NOMO-1 treated with DMSO at 0.1 percent for 48 hours (cell line): Measurements from ENCODE around the gene RAE1.

Source experiments
- DNase-seq: peaks from one replicate; lab custom pipeline; 2025; ENCODE audit not compliant: unreplicated experiment; lab: John Stamatoyannopoulos, UW

Gene RAE1

GRCh38 chr20:57371363-57371762, 20.3 kb downstream of the RAE1 start:
- no peak for DNase-seq

GRCh38 chr20:57372157-57372556, 21.1 kb downstream of the RAE1 start:
- no peak for DNase-seq

DNA sequence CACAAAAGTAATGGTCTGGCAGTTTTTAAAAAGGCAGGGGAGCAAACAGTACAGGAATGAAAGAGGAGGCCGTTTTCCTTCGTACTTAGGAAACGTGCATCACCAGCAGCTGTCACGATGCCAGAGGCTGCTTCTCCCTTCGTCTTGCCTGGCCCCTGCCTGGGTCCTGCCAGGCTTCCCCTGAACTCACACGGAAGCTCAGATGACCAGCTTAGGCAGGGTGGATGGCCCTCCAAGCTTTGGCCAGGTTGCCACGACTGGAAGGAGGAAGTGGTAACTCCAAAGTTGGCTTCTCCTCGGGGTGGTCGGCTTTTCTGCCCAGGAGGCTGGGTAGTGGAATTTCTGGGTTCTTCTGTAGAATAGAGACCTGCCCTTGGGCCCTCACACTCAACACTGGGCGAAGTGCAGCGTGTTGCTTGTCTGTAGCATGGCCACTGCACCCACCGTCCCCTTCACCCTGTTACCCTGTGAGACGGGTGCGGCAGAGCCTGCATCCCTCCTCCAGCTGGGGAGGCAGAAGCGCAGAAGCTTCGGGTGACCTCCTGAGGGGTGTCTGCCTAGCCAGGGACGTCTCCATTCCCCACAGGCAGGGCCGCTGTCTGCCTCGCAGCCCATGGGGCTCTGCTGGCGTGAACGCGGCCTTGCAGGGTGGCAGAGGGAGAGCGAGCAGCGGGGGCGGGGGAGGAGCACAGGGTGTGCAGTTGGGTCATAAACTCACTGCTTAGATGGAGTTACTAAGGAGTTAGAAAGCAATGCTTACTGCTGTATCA, 21.7 kb downstream of the RAE1 start:
- DNase-seq: no peak

- no peak for DNase-seq
These were observed 23.4 kb downstream of the RAE1 start for GRCh38 chr20:57374343-57374930.

GRCh38 chr20:57374931-57375651, 24.0 kb downstream of the RAE1 start:
- peak; percentile 68 for DNase-seq

- DNase-seq: no peak
These were observed 24.7 kb downstream of the RAE1 start for GRCh38 chr20:57375652-57376230.

DNA sequence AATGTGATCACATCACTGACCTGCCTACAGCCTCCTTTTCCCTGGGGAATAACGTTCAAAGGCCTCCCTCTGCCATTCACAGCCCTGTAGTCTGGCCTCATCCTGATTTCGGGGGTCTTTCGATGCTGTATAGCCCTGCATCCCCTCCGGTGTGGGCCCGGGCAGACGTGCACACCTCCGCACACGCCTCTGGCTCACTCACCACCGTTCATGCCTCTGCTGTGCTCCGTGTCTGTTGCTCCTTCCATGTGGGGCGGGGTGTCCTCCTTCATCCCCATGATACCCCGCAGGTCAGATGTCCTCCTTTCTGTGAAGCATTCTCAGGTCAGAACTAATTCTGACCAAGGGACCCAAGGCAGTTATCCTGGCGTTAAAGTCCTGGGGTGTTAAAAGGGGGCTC, 26.3 kb downstream of the RAE1 start:
- DNase-seq: no peak

DNA sequence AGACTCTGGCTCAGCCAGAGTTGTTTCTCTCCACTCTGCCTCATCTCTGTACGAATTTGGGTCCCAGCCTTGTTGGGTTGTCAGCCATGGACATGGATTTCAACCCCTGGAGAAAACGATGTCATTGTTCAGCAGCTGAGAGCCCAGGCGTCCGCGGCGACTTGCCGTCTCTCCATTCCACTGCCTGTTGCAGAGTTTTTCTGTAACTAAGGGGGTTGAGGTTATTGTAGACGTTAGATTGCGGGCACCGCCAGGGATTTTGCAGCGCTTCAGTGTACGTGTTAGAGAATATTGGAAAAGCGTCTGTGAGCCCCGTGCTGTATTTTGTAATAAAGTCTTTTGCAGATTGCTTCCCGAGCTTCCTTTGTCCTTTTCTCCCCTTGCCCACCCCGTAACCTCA, 27.1 kb downstream of the RAE1 start:
- no peak for DNase-seq

DNA sequence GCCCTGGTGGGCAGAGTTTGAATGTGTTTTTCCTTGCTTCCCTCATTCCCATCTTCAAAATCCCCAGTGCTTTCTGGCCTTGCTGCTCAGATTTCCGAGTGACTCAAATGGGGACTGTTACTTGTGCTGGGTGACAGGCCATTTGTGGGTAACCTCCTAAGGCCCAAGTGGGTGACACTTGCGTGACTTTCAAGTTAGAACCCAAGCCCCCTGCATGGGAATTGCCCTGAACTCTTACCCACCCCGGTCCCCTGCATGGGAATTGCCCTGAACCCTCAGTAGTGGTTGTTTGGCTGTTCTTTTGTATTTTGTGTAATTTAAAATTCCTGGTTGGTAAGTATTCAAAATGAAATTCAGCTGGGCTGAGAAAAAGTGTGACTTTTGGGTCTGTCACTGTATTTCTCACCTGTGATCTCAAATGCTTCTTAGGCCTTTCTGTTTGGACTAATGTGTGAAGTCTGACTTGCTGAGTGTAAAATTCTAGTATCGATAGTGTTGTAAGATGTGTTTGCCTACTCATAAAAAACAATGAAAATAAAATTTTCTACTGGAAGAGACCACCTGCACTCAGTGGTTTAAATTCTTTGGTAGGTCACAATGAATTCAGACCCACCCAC, 27.7 kb downstream of the RAE1 start:
- DNase-seq: no peak

DNA sequence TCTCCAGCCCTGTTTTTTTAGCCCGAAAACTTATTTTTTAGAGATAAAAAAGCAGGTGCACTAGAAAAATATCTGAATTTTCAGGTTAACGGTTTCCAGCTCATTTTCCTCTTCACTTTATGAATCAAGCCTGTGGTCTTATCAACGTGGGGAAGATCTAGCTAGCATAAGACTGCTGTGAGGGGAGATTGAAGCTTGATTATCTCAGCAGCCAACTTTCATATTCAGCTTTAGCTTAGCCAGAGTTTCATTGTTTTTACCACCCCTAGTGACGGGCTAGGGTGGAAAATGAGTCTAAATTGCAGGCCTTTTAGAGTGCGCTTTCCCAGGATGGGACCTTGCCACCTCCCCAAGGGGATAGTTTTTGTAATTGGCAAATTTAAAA, 28.2 kb downstream of the RAE1 start:
- DNase-seq: no peak

- DNase-seq: no peak
These were observed 29.2 kb downstream of the RAE1 start for GRCh38 chr20:57380081-57380750.

DNA sequence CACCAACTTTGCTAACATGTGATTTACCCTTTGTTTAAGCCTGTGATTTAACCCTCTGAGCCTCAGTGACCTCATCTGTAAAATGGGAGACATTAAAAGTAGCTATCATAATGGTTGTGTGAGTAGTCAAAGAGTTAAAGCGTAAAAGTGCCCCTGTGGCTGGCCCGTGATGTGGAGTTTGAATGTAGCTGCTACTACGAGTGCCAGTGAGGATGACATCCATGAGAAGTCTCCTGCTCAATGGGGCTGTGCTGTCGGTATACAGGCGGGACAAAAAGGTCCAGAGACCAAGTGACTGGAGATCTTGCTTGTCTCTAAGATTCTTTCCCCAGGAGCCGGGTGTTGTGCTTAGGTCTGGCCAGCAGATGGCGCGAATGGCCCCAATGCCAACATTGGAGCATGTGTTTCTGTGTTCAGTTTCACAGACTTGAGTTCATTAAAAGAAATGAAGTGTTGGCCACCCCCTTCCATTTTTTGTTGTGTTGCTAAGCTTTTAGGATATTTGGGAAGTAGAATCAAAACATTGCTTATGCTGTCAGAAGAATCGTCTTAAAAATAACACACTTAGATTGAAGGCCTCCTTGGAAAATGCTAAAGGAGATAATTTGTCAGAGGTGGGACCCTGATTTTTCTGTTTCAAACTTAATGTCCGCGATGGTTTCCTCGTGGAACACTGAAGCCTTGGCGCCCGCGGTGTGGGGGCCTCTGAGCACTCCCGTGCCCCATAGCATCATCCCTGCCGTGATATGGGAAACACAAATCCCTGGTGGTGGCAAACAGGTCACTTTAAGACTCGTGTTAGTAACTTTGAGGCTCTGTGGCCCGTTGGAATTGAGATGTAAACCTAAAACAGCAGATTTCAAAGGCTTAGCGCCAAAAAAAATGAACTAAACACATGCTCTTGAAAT, 30.8 kb downstream of the RAE1 start:
- DNase-seq: peak; percentile 67

- no peak for DNase-seq
These were observed 31.5 kb downstream of the RAE1 start for GRCh38 chr20:57382516-57382915.

DNA sequence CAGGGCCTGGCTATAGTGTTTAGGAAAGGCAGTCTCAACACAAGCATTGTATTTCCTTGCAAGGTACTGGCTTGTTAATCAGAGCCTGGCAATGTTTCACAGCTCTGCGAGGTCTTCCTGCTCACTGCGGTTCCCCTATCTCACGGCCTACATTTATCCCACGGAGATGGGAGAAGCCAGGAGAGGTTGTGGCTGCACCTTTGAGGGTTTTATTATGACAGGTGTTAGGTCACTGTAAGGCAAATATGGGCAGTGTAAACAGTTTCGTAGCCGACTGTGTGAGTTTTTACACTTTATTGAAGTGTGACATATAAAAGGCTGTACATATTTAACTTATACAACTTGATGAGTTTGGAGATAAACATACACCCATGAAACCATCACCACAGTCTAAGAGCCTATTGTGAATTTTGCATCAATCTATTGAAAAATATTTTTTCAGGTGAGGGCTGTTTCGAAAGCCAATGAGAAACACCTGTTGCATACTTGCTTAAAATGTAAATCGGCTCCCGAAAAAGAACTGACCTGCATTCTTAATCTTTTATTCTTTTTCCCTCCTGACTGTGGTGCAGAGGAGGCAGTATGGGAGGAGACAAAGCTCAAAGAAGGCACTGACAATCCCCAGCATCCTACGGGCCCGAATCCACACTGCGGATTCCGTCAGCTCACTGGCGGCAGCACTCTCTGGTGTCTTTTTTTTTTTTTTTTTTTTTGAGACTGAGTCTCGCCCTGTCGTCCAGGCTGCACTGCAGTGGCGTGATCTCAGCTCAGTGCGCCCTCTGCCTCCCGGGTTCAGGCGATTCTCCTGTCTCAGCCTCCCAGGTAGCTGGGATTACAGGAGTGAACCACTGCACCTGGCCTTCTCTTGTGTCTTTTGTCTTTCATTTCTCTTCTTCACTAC, 32.6 kb downstream of the RAE1 start:
- no peak for DNase-seq

DNA sequence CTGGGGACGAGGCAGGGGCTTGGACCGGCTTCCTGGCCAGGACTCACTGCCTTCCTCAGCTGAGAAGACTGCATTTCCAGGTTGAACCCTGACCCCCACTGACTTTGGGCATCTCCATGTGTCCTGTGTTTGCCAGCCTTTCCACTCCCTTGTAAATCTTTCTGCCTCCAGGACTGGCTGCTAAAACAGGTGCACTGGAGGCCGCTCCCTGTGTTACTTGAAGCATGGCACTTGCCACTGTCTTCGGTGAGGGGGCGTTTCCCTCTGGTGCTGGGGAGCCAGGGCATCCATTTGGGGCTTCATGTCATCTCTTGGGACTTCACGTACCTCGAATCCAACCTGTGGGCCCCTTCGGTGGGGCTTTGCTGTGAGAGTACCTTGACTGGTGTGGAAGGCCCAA, 33.4 kb downstream of the RAE1 start:
- no peak for DNase-seq

- no peak for DNase-seq
These were observed 34.1 kb downstream of the RAE1 start for GRCh38 chr20:57384953-57385761.

GRCh38 chr20:57385940-57386339, 34.9 kb downstream of the RAE1 start:
- DNase-seq: no peak

- no peak for DNase-seq
These were observed 35.7 kb downstream of the RAE1 start for GRCh38 chr20:57386762-57387161.
